Spleen (tissue), 7 donors: ENCODE measurements around the gene TXN.

Experiments
- CTCF ChIP-seq, 11 experiments: fragments of 200-600 bp in 7 of 11; fragments of 450-650 bp in 4 of 11; sonication (generic) in 4 of 11; IDR thresholded peaks in 8 of 11; conservative IDR thresholded peaks in 3 of 11; 1 replicate in 7 of 11; 2 replicates in 4 of 11; pipeline versions ENCODE4 v1.4.0 to v1.8.0; 2016 to 2021; ENCODE audit warnings: antibody characterized with exemption in 11 of 11, inconsistent platforms in 4 of 11, mild to moderate bottlenecking in 1 of 11
- POLR2AphosphoS5 ChIP-seq, 3 donors: sonication (generic); formaldehyde crosslinking; IDR thresholded peaks; one replicate each; pipeline ENCODE4 v1.5.1; 2017; ENCODE audit warnings: antibody characterized with exemption in 3 of 3
- donor health status: DM: no; HTN: no; CAD: no; lungs with moderate emphysema.
- donor health status: DM: no; HTN: no; CAD: no.
- donor health status: DM: no; HTN: no; CAD: no.

GRCh38 chr9:110217656-110218099, 38.6 kb downstream of the TXN start:
- TF ChIP-seq CTCF (IDR thresholded peaks at IDR 0.05 in 8 of 11, conservative IDR thresholded peaks at IDR 0.05 in 3 of 11): peak; percentile 32 to 80 (median 76)
- TF ChIP-seq POLR2AphosphoS5 (IDR thresholded peaks at IDR 0.05): no peak
